ENCODE results near the gene DMBX1.

DNA sequence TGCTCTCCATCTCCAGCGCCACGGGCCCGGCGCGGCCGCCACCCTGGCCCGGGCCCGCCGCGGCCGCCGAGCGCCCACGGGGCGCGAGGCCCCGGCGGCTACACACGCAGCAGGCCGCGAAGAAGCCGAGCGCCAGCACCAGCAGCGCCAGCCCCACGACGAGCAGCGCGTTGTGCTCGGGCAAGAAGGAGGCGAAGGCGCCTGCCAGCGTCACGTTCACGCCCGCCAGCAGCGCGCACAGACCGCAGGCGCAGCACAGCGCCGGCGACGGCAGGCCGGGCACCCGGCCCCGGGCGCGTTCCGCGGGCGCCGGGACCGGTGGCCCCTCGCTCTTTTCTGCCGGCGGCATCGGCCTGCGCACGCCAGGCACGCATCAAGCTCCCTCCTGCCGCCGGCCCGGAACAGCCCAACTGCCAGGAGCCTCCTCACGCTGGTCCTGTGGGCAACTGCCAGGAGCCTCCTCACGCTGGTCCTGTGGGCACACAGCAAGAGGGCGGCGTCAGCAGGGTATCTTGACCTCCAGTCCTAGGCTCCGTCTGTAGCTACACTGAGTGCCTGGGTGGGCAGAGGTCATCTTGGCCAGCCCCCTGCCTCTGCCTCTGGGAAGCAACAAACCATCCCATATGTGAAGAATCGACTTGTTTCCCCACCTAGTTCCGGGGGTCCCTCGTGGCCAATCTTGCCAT, 43.7 kb downstream of the DMBX1 start:
- TF ChIP-seq, protein P1, sequence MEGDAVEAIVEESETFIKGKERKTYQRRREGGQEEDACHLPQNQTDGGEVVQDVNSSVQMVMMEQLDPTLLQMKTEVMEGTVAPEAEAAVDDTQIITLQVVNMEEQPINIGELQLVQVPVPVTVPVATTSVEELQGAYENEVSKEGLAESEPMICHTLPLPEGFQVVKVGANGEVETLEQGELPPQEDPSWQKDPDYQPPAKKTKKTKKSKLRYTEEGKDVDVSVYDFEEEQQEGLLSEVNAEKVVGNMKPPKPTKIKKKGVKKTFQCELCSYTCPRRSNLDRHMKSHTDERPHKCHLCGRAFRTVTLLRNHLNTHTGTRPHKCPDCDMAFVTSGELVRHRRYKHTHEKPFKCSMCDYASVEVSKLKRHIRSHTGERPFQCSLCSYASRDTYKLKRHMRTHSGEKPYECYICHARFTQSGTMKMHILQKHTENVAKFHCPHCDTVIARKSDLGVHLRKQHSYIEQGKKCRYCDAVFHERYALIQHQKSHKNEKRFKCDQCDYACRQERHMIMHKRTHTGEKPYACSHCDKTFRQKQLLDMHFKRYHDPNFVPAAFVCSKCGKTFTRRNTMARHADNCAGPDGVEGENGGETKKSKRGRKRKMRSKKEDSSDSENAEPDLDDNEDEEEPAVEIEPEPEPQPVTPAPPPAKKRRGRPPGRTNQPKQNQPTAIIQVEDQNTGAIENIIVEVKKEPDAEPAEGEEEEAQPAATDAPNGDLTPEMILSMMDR (IDR thresholded peaks at IDR 0.05), result no peak
- TF ChIP-seq POLR2A (IDR thresholded peaks at IDR 0.05), result no peak

All from lower leg skin (tissue), 3 donors.